ENCODE measurements around the gene DACH1.

- TF ChIP-seq CTCF (IDR thresholded peaks at IDR 0.05) = no peak
- TF ChIP-seq POLR2A (IDR thresholded peaks at IDR 0.05) = no peak
Observed at GRCh38 chr13:71768881-71769280, 98.1 kb downstream of the DACH1 start.

Data from lower leg skin (tissue), 3 donors.